Measurements from ENCODE around the gene POLD1.
"Not testable (repeated sequence)": the region's sequence is repeated elsewhere in the genome, so short reads cannot be mapped to it uniquely, and the experiment has no call there.

POLD1 gene

GRCh38 chr19:50383852-50384684, at the start of gene POLD1:
Gene POLD1, plus strand, starts transcription at chr19:50384347. Its CDS starts 14,505 bp downstream, at chr19:50398852.
- H2AFZ ChIP-seq (ENCODE audit: low read depth, low read length, severe bottlenecking), result peak within 1 kb of the TSS; percentile 56
- H3K27ac ChIP-seq (ENCODE audit: low read depth, low read length), result peak within 1 kb of the TSS; percentile 69
- TF ChIP-seq CTCF (IDR thresholded peaks at IDR 0.05; ENCODE audit: insufficient read depth, low read length, poor library complexity, severe bottlenecking) (no peak), EZH2phosphoT487 (conservative IDR thresholded peaks at IDR 0.05; ENCODE audit: low read length) (no peak)
- peaks cover 6% of the 10 kb centered on the region; the same call in 1 of the 2 replicates for H3K36me3 ChIP-seq (ENCODE audit: low read length)
- peak within 1 kb of the TSS; percentile 89 for H3K4me3 ChIP-seq (ENCODE audit: insufficient read depth, low read length, poor library complexity, severe bottlenecking)
- peak within 1 kb of the TSS; percentile 82 for H3K9ac ChIP-seq (ENCODE audit: low read length)
- no peaks in the 10 kb centered on the region for H3K9me3 ChIP-seq (ENCODE audit: insufficient read depth, low read length)
- H3K4me2 ChIP-seq (ENCODE audit: low read depth, low read length, poor library complexity, severe bottlenecking), result peak within 1 kb of the TSS; percentile 69
- H4K20me1 ChIP-seq (ENCODE audit: low read depth, low read length), result no peaks in the 10 kb centered on the region
- peaks cover 47% of the 10 kb centered on the region for H3K79me2 ChIP-seq (ENCODE audit: insufficient read depth, low read length)
- H3K9me2 ChIP-seq (replicated peaks; ENCODE audit: insufficient read depth, low read length), result no peaks in the 10 kb centered on the region
- no peaks in the 10 kb centered on the region for H3K27me3 ChIP-seq (ENCODE audit: low read length)
- H3F3A ChIP-seq (ENCODE audit: insufficient read depth), result peaks cover 14% of the 10 kb centered on the region; the same call in 1 of the 2 replicates

- H3K27me3 ChIP-seq (ENCODE audit: low read length), result no peaks in the 10 kb centered on the region
- H3K9ac ChIP-seq (ENCODE audit: low read length), result no peak overlapping the region
- no peak for TF ChIP-seq EZH2phosphoT487 (conservative IDR thresholded peaks at IDR 0.05; ENCODE audit: low read length)
- TF ChIP-seq CTCF (IDR thresholded peaks at IDR 0.05; ENCODE audit: insufficient read depth, low read length, poor library complexity, severe bottlenecking), result no peak
- no peak overlapping the region for H3K4me3 ChIP-seq (ENCODE audit: insufficient read depth, low read length, poor library complexity, severe bottlenecking)
- peaks cover 26% of the 10 kb centered on the region for H3K36me3 ChIP-seq (ENCODE audit: low read length)
- H3K79me2 ChIP-seq (ENCODE audit: insufficient read depth, low read length), result peaks cover 23% of the 10 kb centered on the region
- no peak overlapping the region for H3K4me2 ChIP-seq (ENCODE audit: low read depth, low read length, poor library complexity, severe bottlenecking)
- H2AFZ ChIP-seq (ENCODE audit: low read depth, low read length, severe bottlenecking), result no peak overlapping the region
- peaks cover 9% of the 10 kb centered on the region; the same call in 1 of the 2 replicates for H4K20me1 ChIP-seq (ENCODE audit: low read depth, low read length)
- H3K9me3 ChIP-seq (ENCODE audit: insufficient read depth, low read length), result no peaks in the 10 kb centered on the region
- H3K9me2 ChIP-seq (replicated peaks; ENCODE audit: insufficient read depth, low read length), result no peaks in the 10 kb centered on the region
- peaks cover 63% of the 10 kb centered on the region for H3F3A ChIP-seq (ENCODE audit: insufficient read depth)
- peak overlapping the region; percentile 46 for H3K27ac ChIP-seq (ENCODE audit: low read depth, low read length)
These were observed 49.3 kb upstream of the POLD1 start for GRCh38 chr19:50334741-50335421.

GRCh38 chr19:50337031-50337430, 47.1 kb upstream of the POLD1 start:
- H2AFZ ChIP-seq (ENCODE audit: low read depth, low read length, severe bottlenecking); H3K9ac ChIP-seq (ENCODE audit: low read length); H3K9me2 ChIP-seq (replicated peaks; ENCODE audit: insufficient read depth, low read length); H4K20me1 ChIP-seq (ENCODE audit: low read depth, low read length); H3K4me2 ChIP-seq (ENCODE audit: low read depth, low read length, poor library complexity, severe bottlenecking); H3K27ac ChIP-seq (ENCODE audit: low read depth, low read length); H3K9me3 ChIP-seq (ENCODE audit: insufficient read depth, low read length); H3K4me3 ChIP-seq (ENCODE audit: insufficient read depth, low read length, poor library complexity, severe bottlenecking); H3K27me3 ChIP-seq (ENCODE audit: low read length): not testable (repeated sequence)
- Histone ChIP-seq H3K36me3 (ENCODE audit: low read length) (peaks cover 33% of the 10 kb centered on the region), H3F3A (ENCODE audit: insufficient read depth) (peaks cover 73% of the 10 kb centered on the region), H3K79me2 (ENCODE audit: insufficient read depth, low read length) (peaks cover 41% of the 10 kb centered on the region)
